Thoracic aorta (tissue), 2 donors: Measurements from ENCODE around the gene ATP6V0D1. TPM values are rescaled to one million over a fixed set of nuclear protein-coding genes. Genes with fewer than 3 reads are reported as not detected.

Experiments
- ATAC-seq: fragments of 150-250 bp; one replicate; pipeline ENCODE4 v1.8.0; 2017; ENCODE audit warnings: low read depth; ENCODE audit not compliant: insufficient number of reproducible peaks, low FRiP score
- DNase-seq: peaks from one replicate; pipeline ENCODE4 v3.0.0-alpha.2; 2020; ENCODE audit warnings: low spot score
- H3K27ac ChIP-seq, 2 donors: fragments of 200-600 bp; sonication (generic); 1 replicate in 1 of 2; 2 replicates in 1 of 2; pipeline ENCODE4 v1.5.1; 2016; ENCODE audit warnings: mild to moderate bottlenecking in 2 of 2, moderate library complexity in 2 of 2
- H3K27me3 ChIP-seq: fragments of 200-600 bp; sonication (generic); replicated peaks from 2 replicates; pipeline ENCODE4 v1.6.0; 2016; ENCODE audit warnings: mild to moderate bottlenecking; ENCODE audit not compliant: insufficient read depth
- H3K36me3 ChIP-seq: fragments of 200-600 bp; sonication (generic); one replicate; pipeline ENCODE4 v1.5.1; 2016
- H3K4me1 ChIP-seq, 2 donors: fragments of 200-600 bp; sonication (generic); 1 replicate in 1 of 2; 2 replicates in 1 of 2; pipeline versions ENCODE4 v1.5.1 to v1.6.0; 2016; ENCODE audit warnings: low read depth in 2 of 2, mild to moderate bottlenecking in 1 of 2; ENCODE audit not compliant: control insufficient read depth in 1 of 2
- H3K4me3 ChIP-seq: fragments of 200-600 bp; sonication (generic); 2 replicates; pipeline ENCODE4 v1.5.1; 2016; ENCODE audit warnings: mild to moderate bottlenecking
- H3K9me3 ChIP-seq: fragments of 200-600 bp; sonication (generic); 2 replicates; pipeline ENCODE4 v1.5.1; 2016
- total RNA-seq, 2 donors: library from RNA; depleted of rRNA; stranded (reverse); fragments of >200 nt; gene quantifications; one replicate each; pipeline versions ENCODE4 v1.1.0 to v1.2.3, GENCODE V29; 2016
- TF ChIP-seq, protein P1 (sequence below): fragments of 200-600 bp; sonication (generic); IDR thresholded peaks from one replicate; pipeline ENCODE4 v1.5.1; 2019; ENCODE audit warnings: antibody characterized with exemption

Gene ATP6V0D1
- total RNA-seq, 2 donors from 2014 or later = 68.6 to 72.7 TPM

DNA sequence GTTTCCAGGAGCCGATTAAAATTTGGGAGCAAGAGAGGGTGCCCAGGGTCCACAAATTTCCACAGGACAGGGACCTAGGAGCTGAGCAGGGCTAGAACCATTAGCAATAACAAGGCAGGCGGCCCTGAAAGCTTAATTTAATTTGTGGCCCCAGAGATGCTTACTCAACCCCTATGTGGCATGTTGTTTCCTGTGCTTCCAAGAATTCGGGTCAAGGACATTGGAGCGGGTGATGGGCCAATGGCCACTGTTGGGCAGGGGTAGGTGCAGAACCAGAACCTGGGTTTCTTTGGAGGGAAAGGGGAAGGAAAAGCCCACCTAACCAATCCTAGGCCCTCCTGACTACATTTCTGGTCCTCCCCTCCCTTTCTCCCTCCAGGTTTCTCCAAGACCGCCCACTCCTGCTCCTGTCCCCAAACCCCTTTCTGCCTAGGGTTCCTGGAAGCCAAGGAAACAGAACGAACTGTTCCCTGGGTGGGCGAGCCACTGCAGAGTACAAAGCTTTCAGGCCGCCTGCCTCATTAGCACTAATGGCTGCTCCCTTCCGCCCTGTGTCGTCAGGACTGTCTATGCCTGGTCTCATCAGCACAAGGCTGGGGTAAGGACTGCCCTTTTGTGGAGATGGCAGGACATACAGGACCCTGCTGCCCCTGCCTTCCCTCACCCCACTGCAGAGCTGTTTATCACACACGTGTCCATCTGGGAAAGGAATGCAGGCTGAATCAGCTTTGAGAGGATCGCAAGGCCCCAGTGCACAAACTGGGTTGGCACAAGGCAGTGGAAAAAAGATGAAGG is 3.0 kb upstream of the ATP6V0D1 start:
- H3K27ac ChIP-seq = no peak overlapping the region
- TF ChIP-seq, protein P1, sequence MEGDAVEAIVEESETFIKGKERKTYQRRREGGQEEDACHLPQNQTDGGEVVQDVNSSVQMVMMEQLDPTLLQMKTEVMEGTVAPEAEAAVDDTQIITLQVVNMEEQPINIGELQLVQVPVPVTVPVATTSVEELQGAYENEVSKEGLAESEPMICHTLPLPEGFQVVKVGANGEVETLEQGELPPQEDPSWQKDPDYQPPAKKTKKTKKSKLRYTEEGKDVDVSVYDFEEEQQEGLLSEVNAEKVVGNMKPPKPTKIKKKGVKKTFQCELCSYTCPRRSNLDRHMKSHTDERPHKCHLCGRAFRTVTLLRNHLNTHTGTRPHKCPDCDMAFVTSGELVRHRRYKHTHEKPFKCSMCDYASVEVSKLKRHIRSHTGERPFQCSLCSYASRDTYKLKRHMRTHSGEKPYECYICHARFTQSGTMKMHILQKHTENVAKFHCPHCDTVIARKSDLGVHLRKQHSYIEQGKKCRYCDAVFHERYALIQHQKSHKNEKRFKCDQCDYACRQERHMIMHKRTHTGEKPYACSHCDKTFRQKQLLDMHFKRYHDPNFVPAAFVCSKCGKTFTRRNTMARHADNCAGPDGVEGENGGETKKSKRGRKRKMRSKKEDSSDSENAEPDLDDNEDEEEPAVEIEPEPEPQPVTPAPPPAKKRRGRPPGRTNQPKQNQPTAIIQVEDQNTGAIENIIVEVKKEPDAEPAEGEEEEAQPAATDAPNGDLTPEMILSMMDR = no peak
- DNase-seq (no peak), ATAC-seq (no peak)
- H3K27me3 ChIP-seq = no peaks in the 10 kb centered on the region
- no peaks in the 10 kb centered on the region for H3K36me3 ChIP-seq
- peaks cover 15 to 28% of the 10 kb centered on the region in 2 donors for H3K4me1 ChIP-seq
- H3K4me3 ChIP-seq = no peak overlapping the region
- H3K9me3 ChIP-seq = no peaks in the 10 kb centered on the region

DNA sequence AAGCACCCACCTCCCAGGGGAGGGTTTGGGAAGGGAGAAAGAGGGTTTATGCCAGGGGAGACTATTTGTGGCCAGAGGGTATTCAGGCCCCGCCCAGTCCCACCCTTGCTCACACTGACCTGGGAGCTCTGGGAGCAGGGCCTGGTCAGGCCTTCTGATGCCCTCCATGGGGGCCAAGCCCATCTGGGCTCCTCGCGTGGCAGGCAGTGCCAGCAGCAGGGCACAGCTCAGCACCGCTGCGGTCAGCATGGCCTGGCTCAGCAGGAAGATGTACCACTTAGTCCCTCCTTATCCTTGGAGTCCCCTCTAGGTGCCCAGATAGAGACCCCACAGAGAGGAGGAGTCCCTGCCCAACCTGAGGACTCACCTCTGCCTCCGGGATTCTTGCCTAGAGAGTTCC is 2.2 kb upstream of the ATP6V0D1 start, which contains the start of gene AGRP:
Gene AGRP (minus strand): TSS at position 398 of the 400 bp plus-strand sequence. CDS start 149 bp downstream, at position 249.
- H3K27ac ChIP-seq = no peak within 1 kb of the TSS
- no peaks in the 10 kb centered on the region for H3K27me3 ChIP-seq
- peak within 1 kb of the TSS; percentile 92 for H3K4me3 ChIP-seq
- no peaks in the 10 kb centered on the region for H3K9me3 ChIP-seq
- H3K36me3 ChIP-seq = no peaks in the 10 kb centered on the region
- TF ChIP-seq, protein P1 = no peak
- DNase-seq (no peak), ATAC-seq (no peak)
- peaks cover 18 to 29% of the 10 kb centered on the region in 2 donors for H3K4me1 ChIP-seq

DNA sequence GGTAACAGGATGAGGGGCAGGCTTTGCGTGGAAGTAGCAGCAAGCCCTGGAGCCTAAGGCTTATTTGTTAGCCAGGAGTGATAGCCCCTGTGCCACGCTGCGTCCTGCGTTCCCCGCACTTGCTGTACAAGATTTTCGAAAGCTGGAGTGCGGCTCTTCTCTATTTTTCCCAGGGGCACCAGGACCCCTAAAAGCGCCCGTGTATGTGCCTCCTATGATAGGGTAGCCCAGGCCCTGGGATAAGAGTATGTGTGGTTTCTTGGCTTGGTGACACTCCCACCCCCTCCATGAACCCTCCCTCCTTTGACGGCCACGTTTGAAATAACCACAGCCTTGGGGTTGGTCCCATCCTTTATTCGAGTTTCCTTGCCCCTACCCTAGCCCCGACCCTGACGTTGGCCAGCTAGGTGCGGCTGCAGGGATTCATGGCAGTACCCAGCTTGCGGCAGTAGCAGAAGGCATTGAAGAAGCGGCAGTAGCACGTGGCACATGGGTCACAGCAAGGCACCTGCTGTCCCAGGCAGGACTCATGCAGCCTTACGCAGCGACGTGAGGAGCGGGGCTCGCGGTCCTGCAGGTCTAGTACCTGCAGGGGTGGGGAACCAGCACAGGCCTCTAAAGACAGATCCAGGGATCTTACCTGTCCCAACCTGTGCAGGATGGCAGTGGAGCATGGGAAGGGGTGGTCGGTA is 1.4 kb upstream of the ATP6V0D1 start:
- Histone ChIP-seq H3K27me3 (no peaks in the 10 kb centered on the region), H3K27ac (peak overlapping the region in 1 of 2 donors; percentile 60), H3K9me3 (no peaks in the 10 kb centered on the region), H3K4me3 (peak overlapping the region; percentile 92), H3K36me3 (no peaks in the 10 kb centered on the region), H3K4me1 (peaks cover 21 to 29% of the 10 kb centered on the region in 2 donors)
- TF ChIP-seq, protein P1 = no peak
- no peak for ATAC-seq
- DNase-seq = no peak

DNA sequence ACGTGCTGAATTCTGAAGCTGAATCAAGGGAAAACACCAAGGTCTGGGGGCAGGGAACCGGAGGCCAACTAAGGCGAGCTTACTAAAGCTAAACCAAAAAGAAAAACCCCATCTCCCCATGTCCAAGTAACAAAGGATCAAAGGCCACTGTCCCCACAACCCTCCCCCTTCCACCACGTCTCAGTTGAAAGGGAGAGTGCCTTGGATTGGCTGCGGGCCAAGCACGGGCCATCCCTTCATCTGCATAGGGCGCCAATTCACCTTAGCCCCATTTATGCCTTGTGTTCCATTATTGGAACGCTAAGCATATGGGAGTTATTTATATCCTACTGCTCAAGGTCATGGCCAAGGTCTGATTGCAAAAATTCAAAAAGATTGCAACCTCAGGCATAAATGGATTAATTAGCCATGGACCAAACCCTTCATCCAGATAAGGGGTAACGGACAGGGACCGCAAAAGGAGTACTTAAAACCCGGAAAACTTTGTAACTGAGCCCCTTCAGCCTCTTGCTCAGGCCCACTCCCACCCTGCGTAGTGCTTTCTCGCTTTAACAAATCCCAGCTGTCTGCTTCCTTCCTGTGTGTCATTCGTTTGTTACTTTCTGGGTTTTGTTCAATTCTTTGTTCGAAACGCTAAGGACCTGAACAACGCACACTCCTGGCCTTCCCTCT is 740 bp upstream of the ATP6V0D1 start:
- ATAC-seq = no peak
- Histone ChIP-seq H3K36me3 (no peaks in the 10 kb centered on the region), H3K27ac (peak overlapping the region; percentile 49 to 60), H3K9me3 (no peaks in the 10 kb centered on the region), H3K27me3 (no peaks in the 10 kb centered on the region), H3K4me1 (peaks cover 21 to 29% of the 10 kb centered on the region in 2 donors), H3K4me3 (peak overlapping the region; percentile 92)
- DNase-seq = no peak
- TF ChIP-seq, protein P1 = no peak
